HG02623 (cell line): ENCODE data around the gene TARM1.
"Not testable (repeated sequence)": the region's sequence is repeated elsewhere in the genome, so short reads cannot be mapped to it uniquely, and the experiment has no call there.

ENCODE experiments used
- ATAC-seq: cut with Tn5 transposase; IDR thresholded peaks from one replicate; pipeline ENCODE4 v1.9.1; 2021; ENCODE audit warnings: moderate library complexity; ENCODE audit not compliant: unreplicated experiment

TARM1 gene

DNA sequence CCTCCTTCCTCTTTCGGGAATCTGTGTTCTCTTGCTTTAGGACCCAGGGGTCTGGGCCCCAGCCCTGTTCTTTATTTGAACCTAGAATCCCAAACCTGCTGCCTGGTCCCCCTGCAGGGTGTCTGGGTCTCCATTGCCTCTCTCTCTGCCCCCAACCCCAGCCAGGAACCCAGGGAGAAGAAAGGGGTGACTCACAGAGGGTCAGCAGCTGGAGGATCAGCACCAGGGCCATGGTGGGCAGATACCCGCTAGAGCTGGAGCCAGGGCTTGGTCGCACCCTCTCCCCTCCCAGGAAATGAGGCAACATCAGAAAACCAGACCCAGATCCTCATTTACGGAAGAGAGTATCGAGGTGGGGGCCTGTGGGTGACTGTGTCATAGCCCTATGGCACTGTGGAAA is 19.4 kb upstream of the TARM1 start, which contains the start of gene OSCAR:
Gene OSCAR (minus strand): TSS at position 243 of the 400 bp plus-strand sequence. CDS start 11 bp downstream, at position 232.
- no peak for ATAC-seq

- ATAC-seq: not testable (repeated sequence)
These were observed 18.7 kb upstream of the TARM1 start for GRCh38 chr19:54099903-54100255.

GRCh38 chr19:54099190-54099902 is 18.2 kb upstream of the TARM1 start:
- ATAC-seq: no peak

- ATAC-seq: no peak
These were observed 15.5 kb upstream of the TARM1 start for GRCh38 chr19:54096617-54097106.

DNA sequence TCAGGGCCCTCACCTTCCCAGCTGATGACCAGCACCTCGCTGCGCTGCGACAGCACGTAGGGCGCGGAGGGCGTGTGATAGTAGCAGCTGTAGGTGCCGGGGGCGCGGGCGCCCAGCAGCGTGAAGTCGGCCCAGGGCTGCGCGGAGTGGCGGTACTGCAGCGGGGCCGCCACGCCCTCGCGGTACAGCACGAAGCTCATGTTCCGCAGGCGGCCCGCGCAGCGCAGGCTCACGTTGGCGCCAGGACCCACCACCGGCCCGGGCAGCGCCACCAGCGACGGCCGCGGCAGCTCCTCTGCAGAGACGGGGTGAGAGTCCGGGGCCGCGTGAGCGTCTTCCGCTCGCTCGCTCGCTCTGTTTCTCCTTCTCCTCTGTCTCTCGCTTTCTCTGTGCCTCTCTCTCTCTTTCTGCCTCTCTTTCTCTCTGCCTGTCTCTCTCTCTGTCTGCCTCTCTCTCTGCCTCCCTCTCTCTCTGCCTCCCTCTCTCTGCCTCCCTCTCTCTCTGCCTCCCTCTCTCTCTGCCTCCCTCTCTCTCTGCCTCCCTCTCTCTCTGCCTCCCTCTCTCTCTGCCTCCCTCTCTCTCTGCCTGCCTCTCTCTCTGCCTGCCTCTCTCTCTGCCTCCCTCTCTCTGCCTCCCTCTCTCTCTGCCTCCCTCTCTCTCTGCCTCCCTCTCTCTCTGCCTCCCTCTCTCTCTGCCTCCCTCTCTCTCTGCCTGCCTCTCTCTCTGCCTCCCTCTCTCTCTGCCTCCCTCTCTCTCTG is 14.9 kb upstream of the TARM1 start:
- ATAC-seq: not testable (repeated sequence)

- ATAC-seq: no peak
These were observed 14.1 kb upstream of the TARM1 start for GRCh38 chr19:54095136-54095858.

GRCh38 chr19:54094426-54095000 is 13.3 kb upstream of the TARM1 start:
- ATAC-seq: no peak

GRCh38 chr19:54084410-54084809 is 3.2 kb upstream of the TARM1 start:
- ATAC-seq: no peak

DNA sequence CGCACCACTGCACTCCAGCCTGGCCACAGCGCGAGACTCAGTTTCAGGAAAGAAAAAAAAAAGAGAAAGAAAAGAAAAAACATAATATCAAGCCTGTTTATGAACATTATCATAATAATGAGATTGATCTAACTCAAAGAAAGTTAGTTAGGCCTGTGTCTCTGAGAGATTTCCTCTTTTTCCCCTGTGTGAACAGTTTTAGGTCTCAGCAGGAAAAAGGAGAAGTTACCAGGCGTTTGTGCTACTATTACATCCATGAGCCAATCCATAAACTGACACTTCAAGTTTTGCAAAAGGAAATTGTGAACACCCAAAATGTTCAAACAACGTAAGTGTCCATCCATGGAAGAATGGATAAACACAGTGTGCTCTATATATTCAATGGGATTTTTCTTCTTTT is 3.8 kb downstream of the TARM1 start:
- no peak for ATAC-seq

- ATAC-seq: no peak
These were observed 6.3 kb downstream of the TARM1 start for GRCh38 chr19:54074851-54075250.

- ATAC-seq: no peak
These were observed 7.3 kb downstream of the TARM1 start for GRCh38 chr19:54073829-54074228.

- no peak for ATAC-seq
These were observed 11.7 kb downstream of the TARM1 start for GRCh38 chr19:54069470-54069869.

GRCh38 chr19:54063350-54064116 is 17.6 kb downstream of the TARM1 start, which contains the start of gene VSTM1:
VSTM1 (minus strand) TSS chr19:54063897; CDS start chr19:54063777, 120 bp downstream.
- ATAC-seq: no peak

DNA sequence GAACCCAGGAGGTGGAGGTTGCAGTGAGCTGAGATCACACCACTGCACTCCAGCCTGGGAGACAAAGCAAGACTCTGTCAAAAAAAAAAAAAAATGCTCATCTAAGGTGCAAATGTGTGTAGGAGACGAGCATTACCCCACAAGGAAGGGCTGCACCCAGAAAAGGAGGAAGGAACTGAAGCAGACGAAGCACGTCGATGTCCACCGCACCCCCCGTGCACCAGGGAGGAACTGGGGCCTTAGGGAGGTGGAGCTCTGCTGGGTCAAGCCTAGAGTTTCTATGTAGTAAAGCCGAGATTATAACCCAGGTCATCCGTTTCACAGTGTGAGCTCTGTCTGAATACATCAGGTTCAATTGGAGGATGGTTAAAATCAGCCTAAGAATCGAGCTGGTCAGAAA is 18.5 kb downstream of the TARM1 start:
- no peak for ATAC-seq

DNA sequence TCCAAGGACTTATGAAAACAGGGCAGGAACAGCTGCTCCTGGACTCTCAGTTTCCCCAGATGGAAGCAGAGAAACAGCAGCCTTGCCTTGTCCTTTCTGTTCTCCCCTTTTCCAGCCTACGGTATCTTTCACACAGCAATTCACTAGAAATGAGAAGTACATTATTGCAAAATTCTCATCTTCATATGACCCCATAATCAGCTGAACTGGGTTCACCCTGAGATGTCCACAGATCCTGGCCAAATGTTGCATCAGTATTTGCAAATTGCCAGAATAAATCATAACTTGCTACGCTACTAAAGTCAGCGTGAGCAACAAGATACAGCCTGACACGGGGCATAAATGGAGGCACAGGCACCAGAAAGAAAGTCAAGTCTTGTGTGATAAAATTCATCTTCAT is 33.5 kb downstream of the TARM1 start:
- ATAC-seq: no peak

DNA sequence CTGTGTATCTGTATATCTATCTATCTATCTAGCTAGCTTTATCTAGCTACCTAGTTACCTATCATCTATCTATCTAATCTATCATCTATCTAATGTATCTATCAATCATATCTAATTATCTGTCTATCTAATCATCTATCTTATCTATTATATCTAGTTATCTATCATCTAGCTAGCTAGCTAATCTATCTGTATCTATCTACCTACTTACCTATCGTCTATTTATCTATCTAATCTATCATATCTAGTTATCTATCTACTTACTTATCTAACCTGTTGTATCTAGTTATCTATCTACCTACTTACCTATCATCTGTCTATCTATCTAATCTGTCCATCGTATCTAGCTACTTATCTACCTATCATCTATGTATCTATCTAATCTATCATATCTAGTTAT is 35.4 kb downstream of the TARM1 start:
- no peak for ATAC-seq

- ATAC-seq: no peak
These were observed 38.2 kb downstream of the TARM1 start for GRCh38 chr19:54042989-54043388.

DNA sequence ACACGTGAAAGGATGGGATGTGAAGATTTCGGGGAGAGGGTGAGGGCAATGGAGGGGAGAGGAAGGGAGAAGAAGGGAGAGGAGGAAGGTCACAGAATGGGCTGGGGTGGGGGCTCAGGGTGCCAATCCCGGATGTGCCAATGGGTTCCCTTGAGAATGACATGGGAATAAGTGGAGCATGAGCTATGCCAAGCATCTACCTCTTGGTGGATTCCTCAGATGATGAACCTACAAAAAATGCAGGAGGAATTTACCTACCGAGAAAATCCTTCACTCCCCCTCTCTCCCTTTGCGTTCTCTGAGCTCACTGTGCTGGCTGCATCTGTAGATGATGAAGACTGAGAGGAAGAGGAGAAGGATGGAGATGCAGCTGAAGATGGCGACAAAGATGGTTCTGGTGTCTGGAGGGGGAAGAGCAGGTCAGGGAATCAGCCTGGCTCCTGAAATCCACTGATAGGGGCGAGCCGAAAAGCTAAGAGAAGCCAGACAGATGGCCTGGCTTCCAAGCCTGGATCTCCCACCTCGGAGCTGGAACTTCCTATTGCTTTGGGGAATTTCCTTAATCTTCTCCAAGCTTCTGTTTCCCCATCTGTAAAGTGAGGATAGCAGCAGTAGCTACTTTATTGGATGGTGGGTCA is 39.1 kb downstream of the TARM1 start:
- ATAC-seq: no peak

GRCh38 chr19:54040003-54040402 is 41.2 kb downstream of the TARM1 start:
- no peak for ATAC-seq

GRCh38 chr19:54036542-54036941 is 44.6 kb downstream of the TARM1 start:
- not testable (repeated sequence) for ATAC-seq
